Inflammatory macrophage treated with lipopolysaccharide for 1 hour (primary cell): Measurements from ENCODE around the gene PAPOLB.
A peak's percentile ranks its signal among the peaks of the same experiment; 100 is the strongest.
"Not testable (repeated sequence)": the region's sequence is repeated elsewhere in the genome, so short reads cannot be mapped to it uniquely, and the experiment has no call there.

ENCODE experiments used
- DNase-seq, 2 donors: peaks; one replicate each; pipeline ENCODE4 v3.0.0-alpha.2; 2020 to 2022

PAPOLB gene

DNA sequence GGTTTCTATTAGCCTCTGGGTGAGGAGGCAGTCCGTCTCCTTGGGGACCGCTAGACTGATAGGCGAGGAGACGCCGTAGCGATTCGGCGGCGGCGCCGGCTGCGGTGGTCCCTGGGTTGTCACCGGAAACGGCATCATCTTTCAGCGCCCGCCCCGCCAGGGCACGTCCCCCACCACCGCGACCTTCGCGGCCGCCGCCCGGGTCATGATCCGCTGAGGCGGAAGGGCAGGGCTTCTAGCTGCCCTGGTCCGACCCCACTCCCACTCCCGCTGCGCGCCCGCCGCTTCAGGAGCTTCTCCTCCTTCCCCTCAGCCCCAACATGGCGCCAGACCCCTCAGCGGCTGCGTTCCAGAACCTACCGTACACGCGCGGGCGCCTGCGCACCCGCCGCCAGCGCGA is at the start of gene PAPOLB:
Gene PAPOLB (minus strand): TSS at position 358 of the 400 bp plus-strand sequence. CDS start 220 bp downstream, at position 138.
- no peak for DNase-seq

DNA sequence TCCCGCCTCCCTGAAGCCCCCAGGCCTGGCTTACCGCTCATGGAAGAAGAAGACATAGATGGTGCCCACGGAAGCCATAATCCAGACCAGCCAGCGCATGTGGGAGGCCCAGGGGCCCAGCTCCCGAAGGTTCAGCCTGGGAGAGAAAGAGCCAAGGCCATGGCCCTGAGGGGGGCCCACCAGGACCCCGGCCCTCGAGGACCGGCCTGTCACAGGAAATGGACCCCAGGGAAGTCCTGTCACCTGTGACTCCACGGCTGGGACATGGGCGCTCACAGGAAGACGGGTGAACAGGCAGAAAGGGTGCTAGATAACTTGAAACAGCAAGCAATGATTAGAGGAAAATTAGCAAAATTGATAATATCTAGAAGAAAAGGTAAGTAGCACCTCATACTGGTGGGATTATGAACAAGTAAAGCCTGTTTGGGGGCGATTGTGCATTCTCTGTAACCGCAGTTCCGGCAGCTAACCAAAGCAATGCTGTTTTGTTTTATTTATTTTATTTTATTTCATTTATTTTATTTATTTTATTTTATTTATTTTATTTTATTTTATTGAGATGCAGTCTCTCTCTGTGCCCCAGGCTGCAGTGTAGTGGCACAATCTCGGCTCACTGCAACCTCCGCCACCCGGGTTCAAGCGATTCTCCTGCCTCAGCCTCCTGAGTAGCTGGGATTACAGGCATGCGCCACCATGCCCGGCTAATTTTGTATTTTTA is 49.4 kb upstream of the PAPOLB start:
- DNase-seq = no peak

DNA sequence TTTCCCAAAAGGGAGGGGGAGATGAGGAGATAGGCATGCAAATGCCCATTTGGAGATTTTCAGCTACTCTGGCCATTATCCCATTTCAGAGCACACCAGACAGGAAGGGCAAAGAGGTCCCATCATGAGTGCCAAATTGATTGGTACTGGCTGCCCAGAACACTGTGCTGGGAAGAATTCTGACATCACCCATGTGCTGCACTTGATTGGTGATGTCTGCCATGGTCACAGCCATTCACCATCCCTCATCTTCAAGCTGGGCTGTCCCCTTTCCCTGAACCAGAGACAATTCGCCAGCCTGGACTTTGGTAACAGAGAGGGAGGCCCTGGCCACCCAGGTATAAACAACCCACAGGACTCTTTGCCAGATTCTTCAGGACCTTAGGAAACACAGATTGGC is 44.9 kb upstream of the PAPOLB start:
- DNase-seq = no peak

DNA sequence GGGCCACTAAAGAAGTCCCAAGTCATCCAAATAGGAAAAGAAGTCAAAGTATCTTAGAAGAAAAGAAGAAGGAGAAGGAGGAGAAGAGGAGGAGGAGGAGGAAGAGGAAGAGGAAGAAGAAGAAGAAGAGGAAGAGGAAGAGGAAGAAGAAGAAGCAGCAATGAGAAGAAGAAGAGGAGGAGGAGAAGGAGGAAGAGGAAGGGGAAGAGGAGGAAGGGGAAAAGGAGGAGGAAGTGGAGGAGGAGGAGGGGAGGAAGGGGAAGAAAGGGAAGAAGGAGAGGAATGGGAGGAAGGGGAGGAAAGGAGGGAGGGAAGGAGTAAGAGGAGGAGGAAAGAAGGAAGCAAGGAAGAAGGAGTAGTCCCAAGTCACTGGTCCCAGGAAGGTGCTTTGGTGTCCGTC is 43.3 kb upstream of the PAPOLB start:
- no peak for DNase-seq

DNA sequence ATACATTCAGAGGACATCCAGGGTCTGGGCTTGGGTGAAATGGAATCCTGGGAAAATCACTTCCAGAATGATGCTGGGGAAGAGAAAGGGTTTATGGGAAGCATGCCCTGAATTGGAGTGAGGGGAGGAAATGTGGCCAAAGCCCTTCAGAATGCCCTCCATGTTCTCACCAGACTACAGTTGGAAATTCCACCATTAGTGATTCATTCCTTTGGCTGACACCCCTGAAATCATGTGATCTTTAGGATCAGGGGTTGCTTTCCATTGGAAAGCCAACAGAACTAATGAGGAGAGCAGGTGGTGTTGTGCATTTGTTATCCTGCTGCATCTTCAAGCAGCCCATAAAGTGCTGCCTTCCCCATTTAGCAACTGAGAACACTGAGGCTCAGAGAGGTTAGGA is 42.5 kb upstream of the PAPOLB start:
- no peak for DNase-seq

DNA sequence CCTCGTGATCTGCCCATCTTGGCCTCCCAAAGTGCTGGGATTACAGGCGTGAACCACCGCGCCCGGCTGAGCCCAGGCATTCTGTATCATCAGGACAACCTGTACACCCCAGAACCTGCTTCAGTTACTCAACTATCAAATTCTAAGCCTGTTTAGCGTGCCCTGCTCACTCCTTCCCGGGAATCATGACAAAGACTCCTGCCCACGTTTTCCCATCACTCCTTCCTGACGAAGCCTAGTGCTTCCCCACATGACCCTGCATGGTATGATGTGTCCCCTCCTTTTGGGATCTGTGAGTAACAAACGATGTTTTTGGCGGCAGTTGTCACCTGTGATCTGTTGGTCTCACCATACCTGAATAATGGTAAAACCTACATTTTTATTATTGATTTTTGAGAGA is 33.9 kb upstream of the PAPOLB start:
- DNase-seq = no peak

DNA sequence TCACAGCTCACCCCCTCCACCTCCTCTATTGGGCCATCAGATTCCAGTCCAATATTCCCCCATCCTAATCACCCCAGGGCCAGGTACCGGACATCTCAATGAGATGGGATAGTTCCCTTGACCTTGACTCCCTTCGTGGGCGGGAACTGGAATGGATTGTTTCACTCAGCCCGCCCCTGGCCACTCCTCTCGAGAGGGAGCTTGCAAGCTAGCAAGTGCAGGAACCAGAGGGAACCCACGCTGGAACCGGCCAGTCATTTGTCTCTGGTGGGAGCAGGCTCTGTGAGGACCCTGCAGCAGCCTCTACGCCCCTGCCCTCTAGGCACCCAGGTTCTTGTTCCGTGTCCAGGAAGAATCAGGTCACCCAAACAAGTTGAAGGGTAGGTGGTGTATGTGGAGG is 32.7 kb upstream of the PAPOLB start:
- no peak for DNase-seq

DNA sequence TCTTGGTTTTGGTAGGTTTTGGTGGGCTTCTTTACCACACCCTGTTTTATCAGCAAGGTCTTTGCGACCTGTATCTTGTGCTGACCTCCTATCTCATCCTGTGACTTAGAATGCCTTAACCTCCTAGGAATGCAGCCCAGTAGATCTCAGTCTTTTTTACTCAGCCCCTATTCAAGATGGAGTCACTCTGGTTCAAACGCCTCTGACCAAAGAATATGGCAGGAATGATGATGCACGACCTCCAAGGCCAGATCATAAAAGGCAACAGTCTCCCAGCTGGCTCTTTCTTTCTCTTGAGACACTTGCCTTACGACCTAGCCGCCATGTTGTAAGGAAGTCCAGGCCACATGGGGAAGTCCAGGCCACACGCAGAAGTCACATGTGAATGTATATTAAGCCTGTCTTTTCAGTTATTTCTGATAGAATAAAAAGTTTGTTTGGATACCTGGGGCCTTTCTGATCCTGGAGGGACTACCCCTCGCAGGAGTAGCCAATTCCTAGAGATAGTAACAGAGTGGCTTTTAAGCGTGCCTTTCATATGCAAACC is 32.2 kb upstream of the PAPOLB start:
- no peak for DNase-seq

DNA sequence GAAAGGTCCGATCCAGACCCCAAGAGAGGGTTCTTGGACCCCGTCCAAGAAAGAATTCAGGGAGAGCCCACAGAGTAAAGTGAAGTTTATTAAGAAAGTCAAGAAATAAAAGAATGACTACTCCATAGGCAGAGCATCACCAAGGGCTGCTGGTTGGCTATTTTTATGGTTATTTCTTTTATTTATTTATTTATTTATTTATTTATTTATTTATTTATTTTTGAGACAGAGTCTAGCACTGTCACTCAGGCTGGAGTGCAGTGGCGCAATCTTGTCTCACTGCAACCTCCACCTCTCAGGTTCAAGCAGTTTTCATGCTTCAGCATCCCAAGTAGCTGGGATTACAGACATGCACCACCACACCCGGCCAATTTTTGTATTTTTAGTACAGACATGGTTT is 31.4 kb upstream of the PAPOLB start:
- DNase-seq = not testable (repeated sequence)

DNA sequence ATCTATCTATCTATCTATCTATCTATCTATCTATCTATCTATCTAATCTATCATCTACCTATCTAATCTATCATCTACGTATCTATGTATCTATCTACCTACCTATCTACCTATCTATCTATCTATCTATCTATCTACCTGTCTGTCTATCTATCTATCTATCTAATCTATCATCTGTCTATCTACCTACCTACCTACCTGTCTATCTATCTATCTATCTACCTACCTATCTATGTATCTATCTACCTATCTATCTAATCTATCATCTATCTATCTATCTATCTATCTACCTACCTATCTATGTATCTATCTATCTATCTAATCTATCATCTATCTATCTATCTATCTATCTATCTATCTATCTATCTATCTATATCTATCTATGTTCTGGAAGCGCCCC is 29.7 kb upstream of the PAPOLB start:
- not testable (repeated sequence) for DNase-seq

DNA sequence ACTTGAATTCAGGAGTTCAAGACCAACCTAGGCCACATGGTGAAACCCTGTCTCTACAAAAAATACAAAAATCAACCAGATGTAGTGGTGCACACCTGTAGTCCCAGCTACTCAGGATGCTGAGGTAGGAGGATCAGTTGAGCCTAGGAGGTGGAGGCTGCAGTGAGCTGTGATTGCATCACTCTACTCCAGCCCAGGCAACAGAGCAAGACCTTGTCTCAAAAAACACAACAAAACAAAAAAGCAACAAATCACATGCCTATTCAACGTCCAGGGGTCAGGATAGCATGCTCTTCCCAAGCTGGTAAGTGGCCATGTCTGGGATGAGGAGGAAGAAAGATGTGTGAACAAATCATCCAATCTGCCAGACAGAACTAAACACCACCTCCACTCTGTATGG is 27.9 kb upstream of the PAPOLB start:
- DNase-seq = no peak

DNA sequence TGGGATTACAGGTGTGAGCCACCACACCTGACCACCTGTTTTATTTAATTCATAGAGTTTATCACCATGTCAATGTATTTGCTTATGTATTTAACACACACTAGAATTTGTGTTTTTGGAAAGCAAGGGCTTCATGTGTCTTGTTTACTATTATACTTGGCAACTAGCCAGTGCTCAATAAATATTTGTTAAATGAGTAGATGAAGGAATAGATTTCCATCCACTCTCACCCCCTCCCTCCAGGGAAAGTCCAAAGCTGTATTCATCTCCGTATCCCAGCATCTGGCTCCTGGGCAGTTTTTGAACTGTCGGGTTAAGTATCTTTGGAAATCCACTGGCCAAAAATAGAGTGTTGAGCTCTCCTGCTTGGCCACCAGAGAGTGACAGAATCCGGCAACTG is 26.3 kb upstream of the PAPOLB start:
- DNase-seq = no peak

DNA sequence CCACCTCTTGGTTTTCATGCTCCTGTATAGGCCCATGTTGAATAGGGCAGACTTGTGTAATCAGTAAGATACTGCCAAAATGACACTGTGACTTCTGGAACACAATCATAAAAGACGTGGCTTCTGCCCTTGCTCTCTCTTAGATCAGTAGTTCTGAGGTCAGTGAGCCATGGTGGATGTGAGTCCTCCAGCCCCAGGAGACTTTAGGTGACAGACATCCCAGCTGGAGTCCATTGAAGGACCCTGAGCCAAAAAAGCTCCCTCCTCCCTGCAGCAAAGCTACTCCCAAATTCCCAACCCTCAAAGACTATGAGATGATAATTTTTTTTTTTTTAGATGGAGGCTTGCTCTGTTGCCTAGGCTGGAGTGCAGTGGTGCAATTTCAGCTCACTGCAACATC is 24.8 kb upstream of the PAPOLB start:
- DNase-seq = no peak

DNA sequence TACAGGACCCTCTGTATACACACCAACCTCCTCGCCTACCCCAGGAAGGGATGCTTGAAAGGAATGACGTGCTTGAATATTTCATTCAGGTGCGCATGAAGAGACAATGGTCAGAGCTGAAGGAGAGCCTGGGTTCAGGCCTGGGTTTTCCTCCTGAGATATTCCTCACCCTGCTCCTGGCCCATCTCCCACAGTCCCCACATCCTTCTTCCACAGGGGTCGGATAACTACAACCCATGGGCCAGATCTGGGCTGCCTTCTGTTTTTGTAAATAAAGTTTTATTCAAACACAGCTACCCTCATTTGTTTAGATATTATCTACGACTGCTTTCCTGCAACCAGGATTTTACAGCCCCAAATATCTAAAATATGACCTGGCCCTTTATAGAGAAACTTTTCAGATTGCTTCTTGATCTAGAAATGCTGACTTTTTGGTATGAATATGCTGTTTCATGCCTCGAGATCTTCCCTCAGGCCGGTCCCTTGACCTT is 23.5 kb upstream of the PAPOLB start:
- no peak for DNase-seq

DNA sequence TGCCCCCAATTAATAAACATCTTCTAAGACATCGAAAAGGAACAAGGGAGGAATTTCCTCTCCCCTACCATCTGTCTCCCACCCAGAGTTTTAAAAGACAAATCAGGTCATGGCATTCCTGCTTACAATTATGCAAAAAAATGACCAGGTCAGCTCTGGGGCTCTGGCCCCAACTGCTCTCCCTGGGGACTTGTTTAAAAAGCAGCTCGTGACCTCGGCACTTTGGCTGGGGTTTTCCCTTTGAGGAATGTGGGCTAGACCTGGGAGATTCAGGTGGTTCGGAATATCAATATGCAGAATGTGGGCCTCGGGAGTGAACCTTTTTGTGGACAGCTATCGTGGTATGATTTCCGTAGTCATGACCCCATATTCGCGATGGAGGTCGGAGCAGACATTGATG is 22.3 kb upstream of the PAPOLB start:
- DNase-seq = no peak

DNA sequence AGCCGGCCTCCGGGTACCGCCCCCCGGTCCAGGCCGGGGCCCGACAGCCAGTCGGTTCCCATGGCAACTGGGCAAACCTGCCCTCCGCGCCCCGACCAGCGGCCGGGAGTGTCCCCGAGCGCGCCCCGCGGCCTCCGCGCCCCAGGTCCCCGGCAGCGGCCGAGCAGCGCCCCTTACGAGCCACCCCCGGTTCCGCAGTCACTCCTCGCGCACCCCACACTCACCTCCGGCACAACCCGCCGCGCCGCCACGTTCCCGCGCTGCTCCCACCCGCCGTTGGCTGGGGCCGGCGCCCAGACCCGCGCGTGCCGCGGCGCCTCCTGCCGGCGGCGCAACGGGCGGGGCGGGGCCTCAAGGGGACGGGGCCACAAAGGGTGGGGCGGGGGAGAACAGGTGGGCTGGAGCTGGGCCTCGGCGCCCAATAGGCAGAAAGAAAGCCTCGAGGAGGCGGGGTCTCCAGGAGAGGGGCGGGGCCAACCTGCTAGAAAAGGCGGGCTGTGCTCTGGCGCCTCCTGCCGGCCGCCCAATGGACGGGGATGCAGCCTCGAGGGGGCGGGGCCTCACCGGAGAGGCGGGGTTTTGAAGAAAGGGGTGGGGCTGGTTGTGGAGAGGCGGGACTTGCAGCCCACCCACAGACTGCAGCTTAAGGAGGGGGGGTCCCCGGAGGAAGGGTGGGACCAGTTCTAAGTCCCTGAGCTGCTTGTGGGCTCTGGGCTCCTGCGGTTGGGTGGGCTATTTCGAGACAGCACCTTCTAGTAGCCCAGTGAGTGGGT is 21.7 kb upstream of the PAPOLB start, which contains the start of gene RADIL:
Gene RADIL (minus strand): TSS at position 345 of the 773 bp plus-strand sequence. CDS start 5,577 bp downstream, outside the sequence.
- DNase-seq = peak; percentile 62 to 84

DNA sequence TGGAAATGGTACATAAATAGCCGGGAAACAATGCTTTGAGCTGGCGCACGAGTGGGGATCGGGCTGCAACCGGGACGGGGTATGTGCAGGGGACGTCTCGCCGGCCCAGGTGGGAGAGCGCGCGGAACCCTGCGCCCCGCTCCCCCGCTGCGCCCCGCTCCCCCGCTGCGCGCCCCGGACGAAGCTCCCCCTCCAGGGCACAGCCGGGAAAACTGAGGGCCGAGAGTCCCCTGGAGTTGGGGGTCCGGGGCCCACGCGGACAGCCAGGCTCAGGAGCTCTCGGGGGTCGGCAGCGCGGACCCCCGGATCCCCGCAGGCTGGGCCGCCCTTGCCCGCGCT is 21.2 kb upstream of the PAPOLB start:
- no peak for DNase-seq

DNA sequence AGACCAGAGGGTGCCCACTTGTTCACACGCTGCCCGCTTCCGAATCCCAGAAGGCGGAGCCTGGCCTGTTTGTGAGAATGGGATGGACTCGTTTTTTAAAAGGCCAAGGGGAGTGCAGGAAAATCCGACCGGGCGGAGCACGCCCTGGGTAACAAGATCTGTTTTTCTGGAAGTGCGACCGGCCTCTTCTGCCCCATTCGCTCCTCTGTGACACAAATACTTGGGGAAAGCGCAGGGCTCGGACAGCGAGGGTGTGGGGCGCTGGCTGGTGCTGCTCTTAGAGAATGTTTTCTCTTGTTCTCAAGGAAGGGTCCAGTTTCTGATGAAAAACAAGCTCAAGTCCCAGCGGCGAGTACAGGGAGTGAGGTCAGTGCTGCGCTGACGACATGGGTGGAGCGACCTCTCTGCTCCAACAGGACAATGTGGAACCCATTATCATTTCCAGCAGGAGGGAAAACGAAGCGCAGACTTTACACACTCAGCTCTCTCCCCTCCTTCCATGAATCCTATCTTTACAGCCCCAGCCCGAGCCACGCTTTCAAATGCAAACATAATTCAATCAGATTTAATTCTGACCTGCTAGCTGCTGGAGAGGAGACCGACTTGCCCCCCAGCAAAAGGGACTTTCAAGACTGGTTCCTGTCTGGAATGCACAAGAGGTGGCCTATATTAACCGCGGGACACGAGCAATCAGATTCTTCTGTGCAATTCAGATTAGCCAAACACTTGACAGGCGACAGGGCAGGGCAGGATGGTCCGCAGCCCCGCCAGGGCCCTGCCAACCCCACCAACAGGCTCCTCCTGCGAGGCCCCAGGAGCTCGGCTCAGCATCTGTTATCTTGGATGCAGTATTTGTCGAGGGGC is 20.6 kb upstream of the PAPOLB start:
- peak in 1 of 2 donors; percentile 3 for DNase-seq

DNA sequence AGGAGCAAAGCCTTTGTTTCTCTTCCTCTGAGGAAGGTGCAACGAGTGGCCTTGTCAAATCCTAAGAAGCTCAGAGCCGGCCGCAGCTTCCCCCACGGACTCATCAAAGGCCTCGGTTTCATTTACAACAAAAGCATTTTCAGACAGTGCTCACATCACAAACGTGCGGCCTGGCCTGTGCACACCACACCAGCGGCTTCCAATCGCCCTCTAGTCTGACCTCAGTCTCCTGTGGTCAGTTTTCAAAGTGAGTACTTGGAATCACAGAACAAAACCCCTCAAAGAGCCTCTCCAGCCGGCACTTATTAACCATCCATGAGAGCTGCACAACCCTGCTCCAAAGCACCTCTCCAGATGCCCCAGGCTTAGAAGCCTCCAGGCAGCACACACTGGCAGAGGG is 18.4 kb upstream of the PAPOLB start:
- no peak for DNase-seq

DNA sequence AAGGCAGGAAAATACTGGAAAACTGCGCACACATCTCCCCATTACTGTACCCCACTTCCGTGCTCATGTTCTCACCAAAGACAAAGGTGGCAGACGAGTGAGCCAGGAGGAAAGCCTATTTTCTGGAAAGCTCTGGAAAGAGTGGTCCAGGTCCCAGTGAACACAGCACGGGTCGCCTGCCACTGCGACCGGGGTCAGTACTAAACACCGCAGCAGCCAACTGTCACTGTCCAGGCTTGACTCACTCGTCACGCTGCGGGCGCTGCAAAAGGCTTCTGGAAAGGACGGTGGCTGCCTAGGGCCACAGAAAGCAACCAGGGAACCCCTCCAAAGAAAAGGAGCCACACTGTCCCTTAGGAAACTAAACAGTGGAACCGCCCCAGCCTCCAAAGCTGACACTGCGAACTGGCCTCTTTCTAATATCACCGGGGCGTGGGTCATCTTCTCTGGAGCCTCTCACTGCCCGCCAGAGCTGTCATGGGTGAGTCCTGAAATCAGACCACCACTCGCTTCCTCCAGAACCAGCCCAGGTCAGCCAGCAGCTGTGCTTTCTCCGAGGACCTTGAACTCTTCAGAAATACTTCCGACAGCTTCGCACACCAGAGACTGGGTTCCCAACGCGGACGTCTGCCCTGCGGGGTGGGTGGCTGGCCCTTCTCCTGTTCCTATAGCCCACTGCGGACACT is 17.7 kb upstream of the PAPOLB start:
- DNase-seq = no peak

DNA sequence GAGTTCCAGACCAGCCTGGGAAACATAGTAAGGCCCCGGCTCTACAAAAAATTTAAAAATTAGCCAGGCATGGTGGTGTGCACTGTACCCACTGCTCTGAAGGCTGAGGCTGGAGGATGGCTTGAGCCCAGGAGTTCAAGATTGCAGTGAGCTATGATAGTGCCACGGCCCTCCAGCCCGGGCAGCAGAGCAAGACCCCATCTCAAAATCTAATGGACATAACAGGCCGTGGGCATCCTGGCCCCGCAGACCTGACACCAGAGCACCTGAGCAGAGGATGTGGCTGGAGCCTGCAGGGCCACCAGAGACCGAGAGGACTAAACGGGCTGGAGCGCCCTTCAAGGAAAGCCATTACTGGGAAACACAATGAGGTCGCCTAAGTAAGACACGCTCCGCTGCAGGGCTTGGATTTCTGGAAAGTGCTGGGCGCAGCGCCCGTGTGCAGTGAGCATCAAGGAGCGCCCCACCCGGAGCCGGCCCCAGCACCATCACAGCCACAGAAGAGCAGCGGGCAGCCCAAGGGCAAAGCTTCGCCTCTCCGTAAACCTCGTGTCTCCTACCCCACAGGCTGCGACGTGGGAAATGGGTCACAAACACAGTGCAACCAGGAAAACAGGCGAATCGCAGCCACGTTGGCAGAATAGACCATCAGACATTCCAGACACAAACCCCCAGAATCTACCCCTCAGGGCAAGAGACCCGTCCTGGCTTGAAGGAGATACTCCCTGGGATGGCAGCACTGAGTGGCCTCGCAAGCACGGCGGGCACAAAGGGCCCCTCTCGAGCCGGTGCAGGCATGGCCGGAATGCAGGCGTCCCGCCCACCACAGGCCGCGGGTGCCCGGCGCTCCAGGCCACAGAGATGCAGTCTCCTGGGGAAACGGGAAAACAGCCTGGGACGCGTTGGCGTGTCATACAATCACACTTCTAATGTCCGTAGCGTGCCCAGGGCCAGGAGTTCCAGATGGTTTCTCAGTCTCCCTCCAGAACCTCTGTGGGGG is 16.8 kb upstream of the PAPOLB start:
- no peak for DNase-seq
